Activated CD8-positive, alpha-beta memory T cell treated with anti-CD3 and anti-CD28 coated beads, Interleukin-2, amount 50 U/mL, for 48 hours (primary cell): ENCODE measurements around the gene MBD3L4.
"Not testable (repeated sequence)": the region's sequence is repeated elsewhere in the genome, so short reads cannot be mapped to it uniquely, and the experiment has no call there.

Source experiments
- DNase-seq: peaks from one replicate; pipeline ENCODE4 v3.0.0-alpha.2; 2020

The MBD3L4 gene

GRCh38 chr19:7040079-7040478, at the start of gene MBD3L4:
MBD3L4 (minus strand) TSS chr19:7040179; CDS start chr19:7040144, 35 bp downstream.
- DNase-seq = not testable (repeated sequence)

- no peak for DNase-seq
Measured at GRCh38 chr19:7088999-7089398, 49.0 kb upstream of the MBD3L4 start.

GRCh38 chr19:7083076-7083956, 43.3 kb upstream of the MBD3L4 start:
- DNase-seq = peak; percentile 26

GRCh38 chr19:7078008-7078407, 38.0 kb upstream of the MBD3L4 start:
- DNase-seq = peak; percentile 34

GRCh38 chr19:7076151-7076550, 36.2 kb upstream of the MBD3L4 start:
- peak; percentile 20 for DNase-seq

- no peak for DNase-seq
Measured at GRCh38 chr19:7074705-7075282, 34.8 kb upstream of the MBD3L4 start.

GRCh38 chr19:7072541-7072940, 32.6 kb upstream of the MBD3L4 start:
- no peak for DNase-seq

GRCh38 chr19:7069904-7070226, 29.9 kb upstream of the MBD3L4 start:
- no peak for DNase-seq

GRCh38 chr19:7069042-7069903, 29.3 kb upstream of the MBD3L4 start, which contains the start of gene ZNF557:
ZNF557 (plus strand) TSS chr19:7069703; CDS start chr19:7075075, 5,372 bp downstream.
- peak; percentile 97 for DNase-seq

GRCh38 chr19:7068599-7068998, 28.6 kb upstream of the MBD3L4 start:
- peak; percentile 41 for DNase-seq

- no peak for DNase-seq
Measured at GRCh38 chr19:7067716-7068115, 27.7 kb upstream of the MBD3L4 start.

GRCh38 chr19:7067122-7067521, 27.1 kb upstream of the MBD3L4 start:
- peak; percentile 52 for DNase-seq

- peak; percentile 44 for DNase-seq
Measured at GRCh38 chr19:7063764-7064418, 23.9 kb upstream of the MBD3L4 start.

- no peak for DNase-seq
Measured at GRCh38 chr19:7063339-7063738, 23.4 kb upstream of the MBD3L4 start.

GRCh38 chr19:7059977-7060376, 20.0 kb upstream of the MBD3L4 start:
- not testable (repeated sequence) for DNase-seq

- DNase-seq = not testable (repeated sequence)
Measured at GRCh38 chr19:7058576-7058975, 18.6 kb upstream of the MBD3L4 start, which contains the start of gene MBD3L3. MBD3L3 (minus strand) TSS chr19:7058676; CDS start chr19:7058605, 71 bp downstream.

- DNase-seq = not testable (repeated sequence)
Measured at GRCh38 chr19:7056371-7056770, 16.4 kb upstream of the MBD3L4 start.

GRCh38 chr19:7055679-7056078, 15.7 kb upstream of the MBD3L4 start:
- not testable (repeated sequence) for DNase-seq

GRCh38 chr19:7054635-7055368, 14.8 kb upstream of the MBD3L4 start:
- DNase-seq = not testable (repeated sequence)

- not testable (repeated sequence) for DNase-seq
Measured at GRCh38 chr19:7052896-7053295, 12.9 kb upstream of the MBD3L4 start.

GRCh38 chr19:7051421-7051820, 11.4 kb upstream of the MBD3L4 start:
- not testable (repeated sequence) for DNase-seq

- DNase-seq = not testable (repeated sequence)
Measured at GRCh38 chr19:7049021-7049420, 9.0 kb upstream of the MBD3L4 start, which contains the start of gene MBD3L2. MBD3L2 (plus strand) TSS chr19:7049321; CDS start chr19:7049374, 53 bp downstream.
